Measurements from ENCODE around the gene OR4D1. TPM values are rescaled to one million over a fixed set of nuclear protein-coding genes. Genes with fewer than 3 reads are reported as not detected.

OR4D1 gene
- total and polyA plus RNA-seq, 7 donors = 0.07 TPM; not detected in 6

DNA sequence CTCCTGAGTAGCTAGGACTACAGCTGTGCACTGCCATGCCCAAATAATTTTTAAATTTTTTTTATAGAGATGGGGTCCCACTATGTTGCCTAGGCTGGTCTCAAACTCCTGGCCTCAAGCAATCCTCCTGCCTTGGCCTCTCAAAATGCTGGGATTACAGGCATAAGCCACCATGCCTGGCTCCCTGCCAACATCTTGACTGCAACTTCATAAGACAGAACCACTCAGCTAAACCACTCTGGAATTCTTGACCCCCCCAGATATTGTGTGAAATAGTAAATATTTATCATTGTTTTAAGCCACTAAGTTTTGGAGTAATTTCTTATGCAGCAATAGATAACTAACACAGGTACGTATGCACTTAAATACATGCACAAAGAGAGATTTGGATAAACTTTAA, 39.0 kb upstream of the OR4D1 start:
- no peak overlapping the region for H3K27ac ChIP-seq
- no peaks in the 10 kb centered on the region for H3K27me3 ChIP-seq
- no peaks in the 10 kb centered on the region for H3K4me1 ChIP-seq
- no peak for DNase-seq
- TF ChIP-seq EP300 (IDR thresholded peaks at IDR 0.05) = no peak
- no peak for TF ChIP-seq POLR2AphosphoS5 (IDR thresholded peaks at IDR 0.05)
- TF ChIP-seq, protein P1, sequence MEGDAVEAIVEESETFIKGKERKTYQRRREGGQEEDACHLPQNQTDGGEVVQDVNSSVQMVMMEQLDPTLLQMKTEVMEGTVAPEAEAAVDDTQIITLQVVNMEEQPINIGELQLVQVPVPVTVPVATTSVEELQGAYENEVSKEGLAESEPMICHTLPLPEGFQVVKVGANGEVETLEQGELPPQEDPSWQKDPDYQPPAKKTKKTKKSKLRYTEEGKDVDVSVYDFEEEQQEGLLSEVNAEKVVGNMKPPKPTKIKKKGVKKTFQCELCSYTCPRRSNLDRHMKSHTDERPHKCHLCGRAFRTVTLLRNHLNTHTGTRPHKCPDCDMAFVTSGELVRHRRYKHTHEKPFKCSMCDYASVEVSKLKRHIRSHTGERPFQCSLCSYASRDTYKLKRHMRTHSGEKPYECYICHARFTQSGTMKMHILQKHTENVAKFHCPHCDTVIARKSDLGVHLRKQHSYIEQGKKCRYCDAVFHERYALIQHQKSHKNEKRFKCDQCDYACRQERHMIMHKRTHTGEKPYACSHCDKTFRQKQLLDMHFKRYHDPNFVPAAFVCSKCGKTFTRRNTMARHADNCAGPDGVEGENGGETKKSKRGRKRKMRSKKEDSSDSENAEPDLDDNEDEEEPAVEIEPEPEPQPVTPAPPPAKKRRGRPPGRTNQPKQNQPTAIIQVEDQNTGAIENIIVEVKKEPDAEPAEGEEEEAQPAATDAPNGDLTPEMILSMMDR (IDR thresholded peaks at IDR 0.05) = no peak
- TF ChIP-seq POLR2A (IDR thresholded peaks at IDR 0.05) = no peak
- no peaks in the 10 kb centered on the region for H3K9me3 ChIP-seq
- WGBS, 2 donors = 75 to 77% methylated on average over 1 of the region's 1 CpG
- intact Hi-C loops (cut with DNase I) = no loop called here
- H3K4me3 ChIP-seq = no peak overlapping the region
- H3K36me3 ChIP-seq = no peaks in the 10 kb centered on the region

- WGBS, 2 donors = 74 to 76% methylated on average over 5 of the region's 5 CpGs
- Histone ChIP-seq H3K27me3 (no peaks in the 10 kb centered on the region), H3K36me3 (no peaks in the 10 kb centered on the region), H3K27ac (no peak overlapping the region), H3K4me1 (no peaks in the 10 kb centered on the region), H3K9me3 (no peaks in the 10 kb centered on the region), H3K4me3 (no peak overlapping the region)
- no peak for DNase-seq
- TF ChIP-seq EP300 (IDR thresholded peaks at IDR 0.05) (no peak), POLR2AphosphoS5 (IDR thresholded peaks at IDR 0.05) (no peak), POLR2A (IDR thresholded peaks at IDR 0.05) (no peak)
- TF ChIP-seq, protein P1 (IDR thresholded peaks at IDR 0.05) = no peak
- intact Hi-C loops (cut with DNase I) = loop anchor here (5.0 to 10.0 kb wide), 2 partner anchors 253 to 975 kb away; no protein-coding TSS in a partner anchor
These were observed 38.2 kb upstream of the OR4D1 start for GRCh38 chr17:58110012-58110411.

DNA sequence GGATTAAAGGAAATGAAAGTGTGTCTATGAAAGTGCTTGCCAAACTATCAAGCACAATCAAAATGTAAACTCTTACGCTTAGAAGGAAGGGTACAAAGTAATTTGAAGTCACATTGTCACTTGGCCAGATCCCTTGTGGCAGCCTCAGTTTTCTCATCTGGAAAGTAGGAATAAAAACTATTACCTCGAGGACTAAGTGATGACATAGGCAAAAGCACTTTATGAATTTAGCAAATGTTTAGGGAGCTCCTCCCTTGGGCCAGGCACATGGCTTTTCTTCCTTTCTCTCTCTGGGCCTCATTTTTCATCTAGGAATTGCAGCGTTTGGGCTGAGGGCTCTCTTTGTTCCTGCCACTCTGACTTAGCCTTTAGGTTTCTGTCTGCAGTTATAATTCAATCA, 36.5 kb upstream of the OR4D1 start:
- TF ChIP-seq, protein P1 (IDR thresholded peaks at IDR 0.05) = no peak
- TF ChIP-seq EP300 (IDR thresholded peaks at IDR 0.05) = no peak
- TF ChIP-seq POLR2AphosphoS5 (IDR thresholded peaks at IDR 0.05) = no peak
- TF ChIP-seq POLR2A (IDR thresholded peaks at IDR 0.05) = no peak
- Histone ChIP-seq H3K4me1 (no peaks in the 10 kb centered on the region), H3K27me3 (no peaks in the 10 kb centered on the region), H3K27ac (no peak overlapping the region), H3K9me3 (no peaks in the 10 kb centered on the region), H3K4me3 (no peak overlapping the region), H3K36me3 (no peaks in the 10 kb centered on the region)
- intact Hi-C loops (cut with DNase I) = loop anchor here (2.0 to 10.0 kb wide), 3 partner anchors 105 to 977 kb away; partner anchors contain the start of gene SRSF1
- no peak for DNase-seq
- 65 to 75% methylated on average over 3 of the region's 3 CpGs for WGBS, 2 donors

- Histone ChIP-seq H3K36me3 (no peaks in the 10 kb centered on the region), H3K4me1 (no peaks in the 10 kb centered on the region), H3K4me3 (no peak overlapping the region), H3K9me3 (no peaks in the 10 kb centered on the region), H3K27me3 (no peaks in the 10 kb centered on the region), H3K27ac (no peak overlapping the region)
- peak; percentile 85 for DNase-seq
- TF ChIP-seq, protein P1 (IDR thresholded peaks at IDR 0.05) = peak; percentile 93 to 96 (median 94)
- TF ChIP-seq POLR2AphosphoS5 (IDR thresholded peaks at IDR 0.05) = peak in 1 of 4 donors; percentile 11
- no peak for TF ChIP-seq EP300 (IDR thresholded peaks at IDR 0.05)
- intact Hi-C loops (cut with DNase I) = loop anchor here (2.0 to 10.0 kb wide), 3 partner anchors 106 to 978 kb away; partner anchors contain the start of gene SRSF1
- 30 to 34% methylated on average over 17 of the region's 17 CpGs for WGBS, 2 donors
These were observed 35.1 kb upstream of the OR4D1 start for GRCh38 chr17:58112970-58113631.

Measured in sigmoid colon (tissue), 7 donors.